Measurements from ENCODE around the gene FLNB.

The FLNB gene

GRCh38 chr3:58150130-58150809 is 142.0 kb downstream of the FLNB start:
- DNase-seq: no peak

GRCh38 chr3:58150810-58151199 is 142.6 kb downstream of the FLNB start:
- no peak for DNase-seq

GRCh38 chr3:58151637-58152036 is 143.4 kb downstream of the FLNB start:
- no peak for DNase-seq

- DNase-seq: no peak
These were observed 144.2 kb downstream of the FLNB start for GRCh38 chr3:58152225-58153015.

GRCh38 chr3:58153371-58153770 is 145.1 kb downstream of the FLNB start:
- DNase-seq: no peak

GRCh38 chr3:58154626-58155449 is 146.6 kb downstream of the FLNB start:
- no peak for DNase-seq

- DNase-seq: no peak
These were observed 147.6 kb downstream of the FLNB start for GRCh38 chr3:58155838-58156237.

GRCh38 chr3:58157700-58158099 is 149.5 kb downstream of the FLNB start:
- DNase-seq: no peak

- no peak for DNase-seq
These were observed 150.4 kb downstream of the FLNB start for GRCh38 chr3:58158442-58159153.

GRCh38 chr3:58160399-58160798 is 152.2 kb downstream of the FLNB start:
- DNase-seq: no peak

GRCh38 chr3:58161435-58162398 is 153.5 kb downstream of the FLNB start:
- DNase-seq: peak; percentile 9

GRCh38 chr3:58163234-58163633 is 155.0 kb downstream of the FLNB start:
- DNase-seq: no peak

- DNase-seq: no peak
These were observed 156.1 kb downstream of the FLNB start for GRCh38 chr3:58164199-58164879.

GRCh38 chr3:58164906-58165821 is 156.9 kb downstream of the FLNB start:
- DNase-seq: no peak

- peak; percentile 32 for DNase-seq
These were observed 159.5 kb downstream of the FLNB start for GRCh38 chr3:58167431-58168351.

GRCh38 chr3:58168498-58168897 is 160.3 kb downstream of the FLNB start:
- no peak for DNase-seq

- DNase-seq: no peak
These were observed 161.1 kb downstream of the FLNB start for GRCh38 chr3:58169371-58169770.

GRCh38 chr3:58170376-58170775 is 162.2 kb downstream of the FLNB start:
- DNase-seq: no peak

GRCh38 chr3:58171126-58171525 is 162.9 kb downstream of the FLNB start:
- no peak for DNase-seq
